Measurements from ENCODE around the gene SPINT3. TPM values are rescaled to one million over a fixed set of nuclear protein-coding genes. Genes with fewer than 3 reads are reported as not detected.

SPINT3 gene
- total RNA-seq, 1 donor from 2014 or later, result not detected

GRCh38 chr20:45501600-45501999 is 13.8 kb downstream of the SPINT3 start:
- Histone ChIP-seq H3K27me3 (ENCODE audit: control insufficient read depth, insufficient read depth, low read length) (peaks cover 3% of the 10 kb centered on the region), H3K36me3 (ENCODE audit: control insufficient read depth, insufficient read depth, low read length) (no peaks in the 10 kb centered on the region), H3K4me3 (ENCODE audit: low read depth, low read length) (no peak overlapping the region)
- FAIRE-seq (no peak), DNase-seq (ENCODE audit: low read depth) (no peak)
- no peak for TF ChIP-seq CTCF (IDR thresholded peaks at IDR 0.05; ENCODE audit: insufficient read depth, low read length, severe bottlenecking)

GRCh38 chr20:45500022-45500421 is 15.4 kb downstream of the SPINT3 start:
- no peak for DNase-seq (ENCODE audit: low read depth)
- no peak for TF ChIP-seq CTCF (IDR thresholded peaks at IDR 0.05; ENCODE audit: insufficient read depth, low read length, severe bottlenecking)
- H3K27me3 ChIP-seq (ENCODE audit: control insufficient read depth, insufficient read depth, low read length), result peaks cover 2% of the 10 kb centered on the region
- no peak overlapping the region for H3K4me3 ChIP-seq (ENCODE audit: low read depth, low read length)
- H3K36me3 ChIP-seq (ENCODE audit: control insufficient read depth, insufficient read depth, low read length), result no peaks in the 10 kb centered on the region
- peak; percentile 58 for FAIRE-seq

GRCh38 chr20:45497971-45498494 is 17.4 kb downstream of the SPINT3 start:
- Histone ChIP-seq H3K27me3 (ENCODE audit: control insufficient read depth, insufficient read depth, low read length) (peaks cover 2% of the 10 kb centered on the region), H3K4me3 (ENCODE audit: low read depth, low read length) (no peak overlapping the region), H3K36me3 (ENCODE audit: control insufficient read depth, insufficient read depth, low read length) (no peaks in the 10 kb centered on the region)
- DNase-seq (ENCODE audit: low read depth) (no peak), FAIRE-seq (no peak)
- TF ChIP-seq CTCF (IDR thresholded peaks at IDR 0.05; ENCODE audit: insufficient read depth, low read length, severe bottlenecking), result no peak

- DNase-seq (ENCODE audit: low read depth) (no peak), FAIRE-seq (no peak)
- Histone ChIP-seq H3K4me3 (ENCODE audit: low read depth, low read length) (no peak overlapping the region), H3K27me3 (ENCODE audit: control insufficient read depth, insufficient read depth, low read length) (peaks cover 2% of the 10 kb centered on the region), H3K36me3 (ENCODE audit: control insufficient read depth, insufficient read depth, low read length) (no peaks in the 10 kb centered on the region)
- no peak for TF ChIP-seq CTCF (IDR thresholded peaks at IDR 0.05; ENCODE audit: insufficient read depth, low read length, severe bottlenecking)
Measured at GRCh38 chr20:45496166-45496565, 19.3 kb downstream of the SPINT3 start.

GRCh38 chr20:45495501-45495941 is 19.9 kb downstream of the SPINT3 start:
- H3K4me3 ChIP-seq (ENCODE audit: low read depth, low read length), result no peak overlapping the region
- TF ChIP-seq CTCF (IDR thresholded peaks at IDR 0.05; ENCODE audit: insufficient read depth, low read length, severe bottlenecking), result no peak
- no peak for DNase-seq (ENCODE audit: low read depth)
- H3K36me3 ChIP-seq (ENCODE audit: control insufficient read depth, insufficient read depth, low read length), result no peaks in the 10 kb centered on the region
- peaks cover 2% of the 10 kb centered on the region for H3K27me3 ChIP-seq (ENCODE audit: control insufficient read depth, insufficient read depth, low read length)
- no peak for FAIRE-seq

- Histone ChIP-seq H3K27me3 (ENCODE audit: control insufficient read depth, insufficient read depth, low read length) (no peaks in the 10 kb centered on the region), H3K4me3 (ENCODE audit: low read depth, low read length) (no peak overlapping the region), H3K36me3 (ENCODE audit: control insufficient read depth, insufficient read depth, low read length) (no peaks in the 10 kb centered on the region)
- peak; percentile 52 for FAIRE-seq
- DNase-seq (ENCODE audit: low read depth), result peak; percentile 89
- no peak for TF ChIP-seq CTCF (IDR thresholded peaks at IDR 0.05; ENCODE audit: insufficient read depth, low read length, severe bottlenecking)
Measured at GRCh38 chr20:45489083-45489531, 26.3 kb downstream of the SPINT3 start.
